GM12878 (cell line): ENCODE results near the gene UBE2F. TPM values are rescaled to one million over a fixed set of nuclear protein-coding genes. Genes with fewer than 3 reads are reported as not detected.

Experiments
- ATF7 ChIP-seq: fragments of 450-650 bp; IDR thresholded peaks from 2 replicates; pipeline ENCODE4 v1.6.1; 2016; ENCODE audit warnings: low read depth, mild to moderate bottlenecking
- BACH1 ChIP-seq: fragments of 450-650 bp; IDR thresholded peaks from 2 replicates; pipeline ENCODE4 v1.6.1; 2017; ENCODE audit warnings: mild to moderate bottlenecking, borderline replicate concordance
- BCL11A ChIP-seq: IDR thresholded peaks from 2 replicates; pipeline ENCODE4 v1.6.1; 2011; ENCODE audit warnings: low read depth, low read length
- CBFB ChIP-seq: IDR thresholded peaks from 2 replicates; pipeline ENCODE4 v1.6.1; 2016; ENCODE audit warnings: antibody characterized with exemption, low read depth
- CTCF ChIP-seq, 3 experiments: IDR thresholded peaks in 2 of 3; conservative IDR thresholded peaks in 1 of 3; 2 replicates each; pipeline ENCODE4 v1.5.1; 2011; ENCODE audit warnings: low read depth in 3 of 3, low read length in 3 of 3, mild to moderate bottlenecking in 3 of 3, control low read depth in 2 of 3, moderate library complexity in 2 of 3, inconsistent platforms in 1 of 3, mixed read lengths in 1 of 3; ENCODE audit not compliant: control insufficient read depth in 2 of 3, insufficient read depth in 1 of 3; ENCODE audit errors: extremely low read depth in 1 of 3
- E4F1 ChIP-seq: fragments of 450-650 bp; IDR thresholded peaks from 2 replicates; pipeline ENCODE4 v1.6.1; 2018; ENCODE audit warnings: borderline replicate concordance, mild to moderate bottlenecking; ENCODE audit not compliant: partially characterized antibody
- IKZF1 ChIP-seq: fragments of 450-650 bp; conservative IDR thresholded peaks from 2 replicates; pipeline ENCODE4 v1.6.1; 2017; ENCODE audit warnings: antibody characterized with exemption, mild to moderate bottlenecking
- KAT2A ChIP-seq: conservative IDR thresholded peaks from 2 replicates; pipeline ENCODE4 v1.6.1; 2011; ENCODE audit warnings: low read depth, low read length; ENCODE audit not compliant: control insufficient read depth
- KLF5 ChIP-seq: fragments of 450-650 bp; IDR thresholded peaks from 2 replicates; pipeline ENCODE4 v1.6.1; 2014; ENCODE audit warnings: mild to moderate bottlenecking; ENCODE audit not compliant: partially characterized antibody
- MEF2B ChIP-seq: fragments of 450-650 bp; IDR thresholded peaks from 2 replicates; pipeline ENCODE4 v1.6.1; 2018; ENCODE audit warnings: mild to moderate bottlenecking, moderate library complexity; ENCODE audit not compliant: partially characterized antibody, poor library complexity, severe bottlenecking
- NR2C1 ChIP-seq: fragments of 450-650 bp; IDR thresholded peaks from 2 replicates; pipeline ENCODE4 v1.6.1; 2017; ENCODE audit warnings: antibody characterized with exemption, mild to moderate bottlenecking, moderate library complexity
- NR2F1 ChIP-seq: fragments of 450-650 bp; conservative IDR thresholded peaks from 2 replicates; pipeline ENCODE4 v1.6.1; 2017; ENCODE audit warnings: mild to moderate bottlenecking
- PKNOX1 ChIP-seq: fragments of 450-650 bp; IDR thresholded peaks from 2 replicates; pipeline ENCODE4 v1.6.1; 2016; ENCODE audit warnings: mild to moderate bottlenecking
- POLR2AphosphoS2 ChIP-seq: IDR thresholded peaks from 2 replicates; pipeline ENCODE4 v1.6.1; 2011; ENCODE audit warnings: low read depth, mild to moderate bottlenecking, low read length, improper control_type of control experiment, moderate library complexity
- POLR2AphosphoS5 ChIP-seq: IDR thresholded peaks from 2 replicates; pipeline ENCODE4 v1.6.1; 2011; ENCODE audit warnings: mild to moderate bottlenecking, low read length, inconsistent platforms
- SMC3 ChIP-seq: IDR thresholded peaks from 2 replicates; pipeline ENCODE4 v1.6.1; 2011; ENCODE audit warnings: low read length, improper control_type of control experiment, borderline replicate concordance
- STAT1 ChIP-seq: fragments of 450-650 bp; conservative IDR thresholded peaks from 2 replicates; pipeline ENCODE4 v1.6.1; 2014; ENCODE audit warnings: antibody characterized with exemption, mild to moderate bottlenecking
- STAT3 ChIP-seq: IDR thresholded peaks from 2 replicates; pipeline ENCODE4 v1.6.1; 2011; ENCODE audit warnings: low read depth, low read length, improper control_type of control experiment
- WRNIP1 ChIP-seq: IDR thresholded peaks from 2 replicates; pipeline ENCODE4 v1.6.1; 2011; ENCODE audit warnings: low read depth, low read length, improper control_type of control experiment, borderline replicate concordance
- YBX1 ChIP-seq: fragments of 450-650 bp; IDR thresholded peaks from 2 replicates; pipeline ENCODE4 v1.6.1; 2016; ENCODE audit warnings: antibody characterized with exemption
- ZNF274 ChIP-seq: IDR thresholded peaks from one replicate; pipeline ENCODE4 v1.8.0; 2011; ENCODE audit not compliant: insufficient read length, insufficient read depth
- polyA plus RNA-seq, 11 experiments: library from polyadenylated mRNA; depleted of rRNA in 4 of 11; unstranded in 6 of 11; stranded (reverse) in 5 of 11; fragments of >200 nt; fragmentation: Nextera tagmentation in 4 of 11; fragmentation: Illumina TruSeq in 1 of 11; extraction: Ambion mirVana in 4 of 11; extraction: Trizol in 1 of 11; gene quantifications; 1 replicate in 1 of 11; 2 replicates in 10 of 11; pipeline versions ENCODE4 v1.2.1 to v1.2.3, GENCODE V29; 2011 to 2016; ENCODE audit warnings: inconsistent platforms in 2 of 11, missing spikeins in 2 of 11, low read depth in 1 of 11
- total RNA-seq, 4 experiments: library from RNA; depleted of rRNA in 3 of 4; stranded (reverse); fragments of >200 nt in 3 of 4; fragmentation: Illumina TruSeq in 1 of 4; extraction: Trizol in 1 of 4; gene quantifications; 2 replicates each; pipeline versions ENCODE4 v1.2.1 to v1.2.3, GENCODE V29; 2013 to 2021
- TF ChIP-seq, protein P1 (sequence below): fragments of 450-650 bp; IDR thresholded peaks from 2 replicates; pipeline ENCODE4 v1.6.1; 2017; ENCODE audit warnings: borderline replicate concordance
- TF ChIP-seq, protein P2 (sequence below): IDR thresholded peaks from 2 replicates; pipeline ENCODE4 v1.6.1; 2011; ENCODE audit warnings: mild to moderate bottlenecking, low read depth, low read length, moderate library complexity; ENCODE audit not compliant: insufficient replicate concordance

The UBE2F gene
- total and polyA plus RNA-seq, 10 of the 15 experiments (the other 5 are each of a cell fraction or from before 2014, with no cell fraction given) = 12.3 to 64.4 (median 31.5) TPM

DNA sequence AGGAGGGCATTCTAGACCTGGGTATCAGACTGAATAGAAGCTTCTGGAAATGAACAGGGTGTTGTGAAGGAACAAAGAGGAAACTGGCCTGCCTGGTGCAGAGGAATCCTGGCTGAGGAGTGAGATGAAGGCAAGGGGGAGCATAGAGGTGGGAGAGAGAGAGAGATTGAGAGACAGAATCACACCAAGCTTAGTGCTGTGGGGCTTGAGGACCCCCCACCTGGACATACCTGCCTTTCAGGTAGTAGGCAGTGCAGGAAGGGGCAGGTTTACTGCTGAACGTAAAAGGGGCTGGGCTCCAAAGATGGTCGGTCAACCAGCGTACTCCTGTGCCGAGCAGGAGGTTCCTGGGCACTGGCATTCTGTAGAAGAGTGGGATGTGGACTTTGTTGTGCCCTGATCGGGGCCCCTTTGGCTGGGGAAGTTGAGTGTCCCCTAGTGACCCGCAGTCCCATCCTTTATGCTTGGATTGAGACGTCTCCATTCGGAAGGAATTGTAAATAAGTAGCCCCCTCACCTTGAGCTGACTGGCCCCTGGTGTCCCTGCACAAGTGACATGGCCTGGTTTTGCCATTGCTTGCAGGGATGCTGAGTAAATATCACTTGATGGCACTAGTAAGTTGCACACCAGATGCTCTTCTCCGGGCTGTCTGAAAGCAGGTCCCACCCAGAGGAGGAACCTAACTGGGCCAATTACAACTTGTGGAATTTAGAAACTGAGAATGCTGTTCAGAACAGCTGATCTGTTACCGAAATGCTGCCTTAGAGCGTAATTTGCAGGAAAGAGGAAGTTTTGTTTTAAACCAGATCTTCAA lies 1.4 kb downstream of the UBE2F start (continued):
- TF ChIP-seq CTCF (IDR thresholded peaks at IDR 0.05 in 2 of 3, conservative IDR thresholded peaks at IDR 0.05 in 1 of 3; ENCODE audit: control insufficient read depth in 2 of 3, extremely low read depth in 1 of 3, insufficient read depth in 1 of 3, low read depth in 3 of 3, low read length in 3 of 3) = peak; percentile 35 to 83 (median 47); a peak in 4 of 6 replicates
- TF ChIP-seq BACH1 = no peak
- TF ChIP-seq ZNF274 = no peak
- TF ChIP-seq NR2C1 = no peak
- TF ChIP-seq YBX1 = no peak
- peak; percentile 47; the same call in 1 of the 2 replicates for TF ChIP-seq IKZF1
- no peak for TF ChIP-seq MEF2B
- peak; percentile 11; the same call in 1 of the 2 replicates for TF ChIP-seq ATF7
- TF ChIP-seq, protein P1, sequence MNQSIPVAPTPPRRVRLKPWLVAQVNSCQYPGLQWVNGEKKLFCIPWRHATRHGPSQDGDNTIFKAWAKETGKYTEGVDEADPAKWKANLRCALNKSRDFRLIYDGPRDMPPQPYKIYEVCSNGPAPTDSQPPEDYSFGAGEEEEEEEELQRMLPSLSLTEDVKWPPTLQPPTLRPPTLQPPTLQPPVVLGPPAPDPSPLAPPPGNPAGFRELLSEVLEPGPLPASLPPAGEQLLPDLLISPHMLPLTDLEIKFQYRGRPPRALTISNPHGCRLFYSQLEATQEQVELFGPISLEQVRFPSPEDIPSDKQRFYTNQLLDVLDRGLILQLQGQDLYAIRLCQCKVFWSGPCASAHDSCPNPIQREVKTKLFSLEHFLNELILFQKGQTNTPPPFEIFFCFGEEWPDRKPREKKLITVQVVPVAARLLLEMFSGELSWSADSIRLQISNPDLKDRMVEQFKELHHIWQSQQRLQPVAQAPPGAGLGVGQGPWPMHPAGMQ = no peak
- TF ChIP-seq, protein P2, sequence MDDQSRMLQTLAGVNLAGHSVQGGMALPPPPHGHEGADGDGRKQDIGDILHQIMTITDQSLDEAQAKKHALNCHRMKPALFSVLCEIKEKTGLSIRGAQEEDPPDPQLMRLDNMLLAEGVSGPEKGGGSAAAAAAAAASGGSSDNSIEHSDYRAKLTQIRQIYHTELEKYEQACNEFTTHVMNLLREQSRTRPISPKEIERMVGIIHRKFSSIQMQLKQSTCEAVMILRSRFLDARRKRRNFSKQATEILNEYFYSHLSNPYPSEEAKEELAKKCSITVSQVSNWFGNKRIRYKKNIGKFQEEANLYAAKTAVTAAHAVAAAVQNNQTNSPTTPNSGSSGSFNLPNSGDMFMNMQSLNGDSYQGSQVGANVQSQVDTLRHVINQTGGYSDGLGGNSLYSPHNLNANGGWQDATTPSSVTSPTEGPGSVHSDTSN = no peak
- TF ChIP-seq E4F1 = no peak
- TF ChIP-seq NR2F1 = no peak
- TF ChIP-seq POLR2AphosphoS5 = no peak
- 0 out of 2 replicates have a peak, but pooled peaks have one; percentile 71 for TF ChIP-seq WRNIP1
- no peak for TF ChIP-seq CBFB
- no peak for TF ChIP-seq KAT2A
- TF ChIP-seq BCL11A = no peak
- TF ChIP-seq POLR2AphosphoS2 = no peak
- no peak; the same call in 1 of the 2 replicates for TF ChIP-seq PKNOX1
- peak; percentile 58; the same call in 1 of the 2 replicates for TF ChIP-seq SMC3
- TF ChIP-seq STAT3 = no peak
- no peak for TF ChIP-seq STAT1
- no peak for TF ChIP-seq KLF5
